ENCODE measurements around the gene GCNT2. TPM values are rescaled to one million over a fixed set of nuclear protein-coding genes. Genes with fewer than 3 reads are reported as not detected.

GCNT2 gene
- total and polyA plus RNA-seq, 2 of the 8 experiments (the other 6 are each of a cell fraction or from before 2014, with no cell fraction given), result 19.3 to 52.5 TPM

- H2BK5ac ChIP-seq (ENCODE audit: low read depth, low read length), result no peak overlapping the region
- H4K8ac ChIP-seq (ENCODE audit: extremely low read depth, insufficient read depth, low read length), result no peak overlapping the region
- H3K79me2 ChIP-seq (ENCODE audit: control insufficient read depth in 1 of 2, insufficient read depth in 2 of 2, low read length in 2 of 2), result no peaks in the 10 kb centered on the region
- H3K14ac ChIP-seq (ENCODE audit: insufficient read length), result no peak overlapping the region
- TF ChIP-seq RNF2 (IDR thresholded peaks at IDR 0.05; ENCODE audit: borderline replicate concordance, low read depth, low read length, missing control alignments, poor library complexity, severe bottlenecking) (no peak), RXRA (IDR thresholded peaks at IDR 0.05; ENCODE audit: insufficient read depth, low read depth, low read length) (no peak), SRF (IDR thresholded peaks at IDR 0.05; ENCODE audit: low read depth, low read length) (no peak)
- DNase-seq (ENCODE audit: low read depth in 1 of 2, low spot score in 2 of 2) (no peak), FAIRE-seq (no peak)
- no peak overlapping the region for H3K18ac ChIP-seq (ENCODE audit: extremely low read depth, low read length)
- no peak overlapping the region for H2BK12ac ChIP-seq (ENCODE audit: low read depth, low read length)
- no peak overlapping the region for H2BK20ac ChIP-seq (ENCODE audit: low read length)
- no peak overlapping the region for H3K4ac ChIP-seq (replicated peaks; ENCODE audit: insufficient read length, low read depth, low read length)
- no peaks in the 10 kb centered on the region for H4K20me1 ChIP-seq (replicated peaks in 1 of 2; ENCODE audit: control insufficient read depth in 1 of 2, insufficient read depth in 2 of 2, low read length in 2 of 2)
- POLR2A ChIA-PET (ENCODE audit: partially characterized antibody), result interaction anchor here (1.2 kb wide), 1 partner anchor 86 kb away, joined by 3 read pairs; no protein-coding TSS in a partner anchor
- no peak overlapping the region for H3K23ac ChIP-seq (ENCODE audit: insufficient read length)
- no peaks in the 10 kb centered on the region for H3K36me3 ChIP-seq (ENCODE audit: control insufficient read depth in 2 of 4, insufficient read depth in 4 of 4, low read length in 3 of 4)
- H3K4me2 ChIP-seq (ENCODE audit: insufficient read depth in 1 of 2, low read depth in 2 of 2, low read length in 2 of 2), result no peak overlapping the region
- H3K79me1 ChIP-seq (ENCODE audit: low read depth, low read length), result no peaks in the 10 kb centered on the region
- no peak overlapping the region for H4K91ac ChIP-seq (replicated peaks; ENCODE audit: insufficient read length, low read length)
- WGBS, 2 experiments (ENCODE audit: extremely low coverage in 1 of 2, insufficient coverage in 1 of 2, insufficient read length in 1 of 2, insufficient replicate concordance in 2 of 2, low coverage in 1 of 2, low lambda C conversion rate in 2 of 2, missing lambda C conversion rate in 1 of 2), result 91% methylated on average over 3 of the region's 3 CpGs; no CpG with 5 or more reads in 1 of the 2 experiments
- H3K9me3 ChIP-seq (ENCODE audit: insufficient read depth in 2 of 2, low read depth in 1 of 2, low read length in 1 of 2), result peaks cover 0 to 4% of the 10 kb centered on the region in 2 experiments; a peak in 2 of 4 replicates
- H3K4me1 ChIP-seq (replicated peaks in 1 of 4; ENCODE audit: control insufficient read depth in 3 of 4, insufficient read depth in 4 of 4, low read length in 3 of 4), result no peaks in the 10 kb centered on the region
- no peak overlapping the region for H3K27ac ChIP-seq (ENCODE audit: low read depth, low read length)
- H3K9ac ChIP-seq (replicated peaks in 1 of 4; ENCODE audit: extremely low read depth in 1 of 4, low read depth in 3 of 4, low read length in 3 of 4), result no peak overlapping the region
- H4K5ac ChIP-seq (ENCODE audit: insufficient read length, low read depth, low read length), result no peak overlapping the region
- H3K56ac ChIP-seq (replicated peaks; ENCODE audit: insufficient read length, low read depth, low read length), result no peak overlapping the region
- no peak overlapping the region for H2BK15ac ChIP-seq (ENCODE audit: low read length)
- no peak overlapping the region for H3K4me3 ChIP-seq (ENCODE audit: extremely low read depth in 1 of 4, insufficient read depth in 2 of 4, low read depth in 3 of 4, low read length in 4 of 4)
- H2AFZ ChIP-seq (ENCODE audit: low read length), result no peak overlapping the region
- CTCF ChIA-PET (ENCODE audit: partially characterized antibody), result interaction anchor here (1.1 kb wide), 1 partner anchor 152 kb away, joined by 3 read pairs; no protein-coding TSS in a partner anchor
- H2AK5ac ChIP-seq (ENCODE audit: low read depth, low read length), result no peak overlapping the region
- H3K23me2 ChIP-seq (ENCODE audit: low read depth, low read length), result no peaks in the 10 kb centered on the region
- no peak overlapping the region for H2BK120ac ChIP-seq (replicated peaks; ENCODE audit: low read depth, low read length)
- no peaks in the 10 kb centered on the region; a peak in 1 of 7 replicates for H3K27me3 ChIP-seq (replicated peaks in 1 of 4; ENCODE audit: control insufficient read depth in 3 of 4, extremely low read depth in 1 of 4, insufficient read depth in 3 of 4, low read length in 3 of 4)
These were observed 122.1 kb downstream of the GCNT2 start for GRCh38 chr6:10643201-10643651.
